H9 (cell line): Measurements from ENCODE around the gene VIM. TPM values are rescaled to one million over a fixed set of nuclear protein-coding genes. Genes with fewer than 3 reads are reported as not detected.

Experiments
- DNase-seq: peaks from one replicate; pipeline ENCODE4 v3.0.0-alpha.2; 2017
- H2AFZ ChIP-seq: one replicate; pipeline ENCODE4 v1.6.1; 2013; ENCODE audit warnings: mild to moderate bottlenecking, low read length, control low read depth, moderate library complexity
- H2AK5ac ChIP-seq: 2 replicates; pipeline ENCODE4 v1.6.1; 2013; ENCODE audit warnings: low read length, control low read depth, mixed read lengths; ENCODE audit not compliant: insufficient read length
- H2BK120ac ChIP-seq: one replicate; pipeline ENCODE4 v1.6.1; 2013; ENCODE audit warnings: low read depth, mild to moderate bottlenecking, low read length, control low read depth, inconsistent platforms; ENCODE audit not compliant: poor library complexity, severe bottlenecking
- H2BK12ac ChIP-seq: 2 replicates; pipeline ENCODE4 v1.6.1; 2013; ENCODE audit warnings: low read length, control low read depth, mixed read lengths, low read depth; ENCODE audit not compliant: insufficient read length
- H2BK15ac ChIP-seq: 2 replicates; pipeline ENCODE4 v1.6.1; 2013; ENCODE audit warnings: low read depth, low read length, control low read depth
- H2BK20ac ChIP-seq: one replicate; pipeline ENCODE4 v1.6.1; 2013; ENCODE audit warnings: low read depth, mild to moderate bottlenecking, low read length, control low read depth, inconsistent platforms; ENCODE audit not compliant: poor library complexity, severe bottlenecking
- H2BK5ac ChIP-seq: 2 replicates; pipeline ENCODE4 v1.6.1; 2013; ENCODE audit warnings: low read length, control low read depth, mixed read lengths; ENCODE audit not compliant: insufficient read length
- H3K14ac ChIP-seq: 2 replicates; pipeline ENCODE4 v1.6.1; 2013; ENCODE audit warnings: low read length, control low read depth; ENCODE audit not compliant: insufficient read depth
- H3K18ac ChIP-seq: 2 replicates; pipeline ENCODE4 v1.6.1; 2013; ENCODE audit warnings: low read depth, mild to moderate bottlenecking, mixed read lengths, low read length, control low read depth; ENCODE audit not compliant: insufficient read length
- H3K23ac ChIP-seq: 2 replicates; pipeline ENCODE4 v1.6.1; 2013; ENCODE audit warnings: low read length, control low read depth, mixed read lengths, low read depth; ENCODE audit not compliant: insufficient read length
- H3K23me2 ChIP-seq: 2 replicates; pipeline ENCODE4 v1.6.1; 2013; ENCODE audit warnings: low read depth, mild to moderate bottlenecking, mixed read lengths, low read length, control low read depth; ENCODE audit not compliant: insufficient read length, poor library complexity, severe bottlenecking
- H3K27ac ChIP-seq: 2 replicates; pipeline ENCODE4 v1.5.1; 2013; ENCODE audit warnings: low read length, control low read depth, mixed read lengths, low read depth; ENCODE audit not compliant: insufficient read length
- H3K27me3 ChIP-seq: 2 replicates; pipeline ENCODE4 v1.6.1; 2013; ENCODE audit warnings: low read length, control low read depth, inconsistent platforms; ENCODE audit not compliant: insufficient read depth
- H3K4ac ChIP-seq: 2 replicates; pipeline ENCODE4 v1.6.1; 2013; ENCODE audit warnings: low read depth, mild to moderate bottlenecking, control low read depth, inconsistent platforms, low read length, moderate library complexity
- H3K4me1 ChIP-seq: 2 replicates; pipeline ENCODE4 v1.6.1; 2013; ENCODE audit warnings: low read length, control low read depth, inconsistent platforms; ENCODE audit not compliant: insufficient read depth
- H3K4me2 ChIP-seq: 2 replicates; pipeline ENCODE4 v1.6.1; 2013; ENCODE audit warnings: low read length, control low read depth, mixed read lengths; ENCODE audit not compliant: insufficient read length, insufficient read depth
- H3K56ac ChIP-seq: 2 replicates; pipeline ENCODE4 v1.6.1; 2013; ENCODE audit warnings: low read depth, mild to moderate bottlenecking, mixed read lengths, low read length, control low read depth; ENCODE audit not compliant: insufficient read length
- H3K79me1 ChIP-seq: 2 replicates; pipeline ENCODE4 v1.6.1; 2013; ENCODE audit warnings: low read depth, mild to moderate bottlenecking, moderate library complexity, low read length, control low read depth, inconsistent platforms; ENCODE audit not compliant: insufficient read depth, poor library complexity, severe bottlenecking
- H3K79me2 ChIP-seq: 2 replicates; pipeline ENCODE4 v1.6.1; 2013; ENCODE audit warnings: low read length, control low read depth, inconsistent platforms; ENCODE audit not compliant: insufficient read depth
- H3K9ac ChIP-seq: 2 replicates; pipeline ENCODE4 v1.6.1; 2013; ENCODE audit warnings: low read length, control low read depth, mixed read lengths; ENCODE audit not compliant: insufficient read length; ENCODE audit errors: extremely low read depth
- H3K9me3 ChIP-seq: one replicate; pipeline ENCODE4 v1.6.1; 2013; ENCODE audit warnings: low read depth, low read length, inconsistent platforms; ENCODE audit not compliant: control insufficient read depth
- H3T11ph ChIP-seq: one replicate; pipeline ENCODE4 v1.6.1; 2013; ENCODE audit warnings: mild to moderate bottlenecking, low read length, control low read depth, inconsistent platforms
- H4K20me1 ChIP-seq: one replicate; pipeline ENCODE4 v1.6.1; 2013; ENCODE audit not compliant: control insufficient read depth, insufficient read length, insufficient read depth
- H4K5ac ChIP-seq: 2 replicates; pipeline ENCODE4 v1.6.1; 2013; ENCODE audit warnings: low read depth, mild to moderate bottlenecking, mixed read lengths, low read length, control low read depth; ENCODE audit not compliant: insufficient read length
- H4K8ac ChIP-seq: replicated peaks from 2 replicates; pipeline ENCODE4 v1.6.1; 2013; ENCODE audit warnings: low read length, control low read depth, mixed read lengths, low read depth; ENCODE audit not compliant: insufficient read length
- H4K91ac ChIP-seq: 2 replicates; pipeline ENCODE4 v1.6.1; 2013; ENCODE audit warnings: low read depth, mild to moderate bottlenecking, moderate library complexity, mixed read lengths, low read length, control low read depth; ENCODE audit not compliant: insufficient read length
- H3K27ac Mint-ChIP-seq, 3 experiments: 2 replicates in 2 of 3; 3 replicates in 1 of 3; pipeline ENCODE4 v1.8.0; 2020 to 2021; ENCODE audit warnings: mixed read lengths in 3 of 3, mild to moderate bottlenecking in 1 of 3, moderate library complexity in 1 of 3
- H3K27me3 Mint-ChIP-seq: 2 replicates; pipeline ENCODE4 v1.8.0; 2021; ENCODE audit warnings: low read depth, mild to moderate bottlenecking, moderate library complexity, mixed read lengths
- H3K36me3 Mint-ChIP-seq, 3 experiments: 2 replicates in 2 of 3; 3 replicates in 1 of 3; pipeline ENCODE4 v1.8.0; 2020 to 2021; ENCODE audit warnings: low read depth in 3 of 3, mixed read lengths in 3 of 3; ENCODE audit not compliant: insufficient read depth in 1 of 3
- H3K4me1 Mint-ChIP-seq, 2 experiments: 2 replicates each; pipeline ENCODE4 v1.8.0; 2020; ENCODE audit warnings: mixed read lengths in 2 of 2
- H3K4me3 Mint-ChIP-seq, 2 experiments: 2 replicates in 1 of 2; 3 replicates in 1 of 2; pipeline ENCODE4 v1.8.0; 2020 to 2021; ENCODE audit warnings: mild to moderate bottlenecking in 2 of 2, mixed read lengths in 2 of 2, moderate library complexity in 1 of 2
- H3K9me3 Mint-ChIP-seq, 2 experiments: 2 replicates in 1 of 2; 3 replicates in 1 of 2; pipeline ENCODE4 v1.8.0; 2020; ENCODE audit warnings: mild to moderate bottlenecking in 2 of 2, mixed read lengths in 2 of 2, moderate library complexity in 1 of 2
- CTCF ChIP-seq: fragments of 200-600 bp; sonication (generic); conservative IDR thresholded peaks from 3 replicates; pipeline ENCODE4 v1.8.0; 2021; ENCODE audit warnings: antibody characterized with exemption, mild to moderate bottlenecking
- WGBS: extraction: QIAGEN DNeasy Blood & Tissue Kit; methylation state at CpG from one replicate; pipeline ENCODE4 v1.1.7; 2013; ENCODE audit warnings: missing lambda C conversion rate, low lambda C conversion rate, mixed read lengths; ENCODE audit not compliant: insufficient read length; ENCODE audit errors: extremely low coverage; 5-methylcytosine and 5-hydroxymethylcytosine counted together
- total RNA-seq: library from RNA; stranded (reverse); gene quantifications from 2 replicates; pipeline ENCODE4 v1.2.1, GENCODE V29; 2021

The VIM gene
- total RNA-seq, 1 experiment from 2014 or later: 232 TPM

- H3K4me2 ChIP-seq: no peak overlapping the region
- no peak overlapping the region for H3K56ac ChIP-seq
- H3K4ac ChIP-seq: no peak overlapping the region
- Mint-ChIP-seq H3K4me3 (no peak overlapping the region), H3K9me3 (no peaks in the 10 kb centered on the region), H3K27me3 (no peaks in the 10 kb centered on the region), H3K27ac (peak overlapping the region in 1 of 3 experiments; percentile 26; a peak in 2 of 7 replicates), H3K36me3 (no peaks in the 10 kb centered on the region), H3K4me1 (peaks cover 18 to 23% of the 10 kb centered on the region in 2 experiments)
- DNase-seq: no peak
- H3K27me3 ChIP-seq: no peaks in the 10 kb centered on the region
- H3T11ph ChIP-seq: peak overlapping the region; percentile 53
- H4K20me1 ChIP-seq: no peaks in the 10 kb centered on the region
- no peaks in the 10 kb centered on the region for H3K79me2 ChIP-seq
- no peak overlapping the region for H2BK120ac ChIP-seq
- no peak overlapping the region for H4K5ac ChIP-seq
- no peak overlapping the region for H4K91ac ChIP-seq
- H3K23ac ChIP-seq: no peak overlapping the region
- no peaks in the 10 kb centered on the region for H3K9me3 ChIP-seq
- H3K14ac ChIP-seq: no peak overlapping the region
- H2BK5ac ChIP-seq: no peak overlapping the region
- H3K23me2 ChIP-seq: no peaks in the 10 kb centered on the region
- no peak overlapping the region for H2BK20ac ChIP-seq
- no peak overlapping the region for H2BK12ac ChIP-seq
- H3K79me1 ChIP-seq: peaks cover 4% of the 10 kb centered on the region
- H2AFZ ChIP-seq: no peak overlapping the region
- H3K4me1 ChIP-seq: peaks cover 9% of the 10 kb centered on the region
- no peak overlapping the region for H4K8ac ChIP-seq
- H3K9ac ChIP-seq: no peak overlapping the region
- H2BK15ac ChIP-seq: no peak overlapping the region
- WGBS: no CpG with 5 or more reads among the region's 3 CpGs
- no peak overlapping the region for H3K27ac ChIP-seq
- no peak for TF ChIP-seq CTCF
- no peak overlapping the region for H3K18ac ChIP-seq
- H2AK5ac ChIP-seq: no peak overlapping the region
These were observed 49.0 kb upstream of the VIM start for GRCh38 chr10:17179002-17179401.
